ENCODE measurements around the gene ZNF507. TPM values are rescaled to one million over a fixed set of nuclear protein-coding genes. Genes with fewer than 3 reads are reported as not detected.
A peak's percentile ranks its signal among the peaks of the same experiment; 100 is the strongest.
"Not testable (repeated sequence)": the region's sequence is repeated elsewhere in the genome, so short reads cannot be mapped to it uniquely, and the experiment has no call there.

The ZNF507 gene
- total and polyA plus RNA-seq, 5 donors from 2014 or later: 5.6 to 32.1 (median 6.1) TPM

DNA sequence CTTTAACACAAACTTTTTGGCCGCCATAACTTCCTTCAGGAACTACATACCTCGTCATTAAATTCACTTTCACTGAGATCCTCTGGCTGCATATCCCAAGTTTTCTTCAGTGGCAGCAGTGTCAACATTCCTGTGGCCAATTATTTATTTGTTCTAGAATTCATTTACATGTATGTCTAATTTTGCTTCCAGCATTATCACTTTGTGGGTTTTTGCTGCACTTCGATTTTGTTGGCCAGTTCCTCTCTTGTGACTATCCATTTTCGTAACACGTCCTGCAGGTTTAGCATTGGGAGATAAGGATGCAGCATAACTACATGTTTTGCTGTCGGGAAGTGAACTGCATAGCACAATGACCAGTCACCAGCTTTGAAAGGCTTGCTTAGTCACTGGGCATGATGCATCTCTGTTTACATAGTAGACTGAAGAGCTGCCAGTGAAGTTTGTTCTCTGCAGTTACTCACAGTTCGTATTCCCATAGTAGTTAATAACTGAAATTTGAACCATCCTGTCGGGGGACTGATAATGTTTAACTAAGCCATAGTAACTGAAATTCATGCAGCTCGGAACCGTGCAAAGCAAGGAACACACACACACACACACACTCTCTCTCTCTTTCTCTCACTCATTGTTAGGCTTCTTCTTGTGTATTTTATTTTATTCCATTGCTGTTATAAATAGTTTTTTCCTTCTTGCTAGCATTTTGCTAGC is 28.3 kb downstream of the ZNF507 start:
- Histone ChIP-seq H3K36me3 (ENCODE audit: control insufficient read depth, insufficient read depth, low read length) (peaks cover 70% of the 10 kb centered on the region), H3K27me3 (ENCODE audit: control insufficient read depth, insufficient read depth, low read length) (no peaks in the 10 kb centered on the region), H3K27ac (ENCODE audit: insufficient read depth, low read length, poor library complexity, severe bottlenecking) (no peak overlapping the region), H3K9me3 (ENCODE audit: control insufficient read depth in 2 of 2, low read length in 2 of 2) (no peaks in the 10 kb centered on the region), H3K4me3 (ENCODE audit: low read depth, low read length) (no peak overlapping the region), H3K4me1 (ENCODE audit: control insufficient read depth, insufficient read depth, low read length, poor library complexity, severe bottlenecking) (no peaks in the 10 kb centered on the region)
- Mint-ChIP-seq H3K36me3 (peaks cover 43% of the 10 kb centered on the region), H3K4me3 (no peak overlapping the region), H3K9me3 (no peaks in the 10 kb centered on the region), H3K27ac (no peak overlapping the region), H3K27me3 (no peaks in the 10 kb centered on the region), H3K4me1 (peaks cover 8 to 27% (median 16%) of the 10 kb centered on the region in 4 donors)
- no peak for ATAC-seq (ENCODE audit: low read depth in 2 of 2)
- DNase-seq: no peak

DNA sequence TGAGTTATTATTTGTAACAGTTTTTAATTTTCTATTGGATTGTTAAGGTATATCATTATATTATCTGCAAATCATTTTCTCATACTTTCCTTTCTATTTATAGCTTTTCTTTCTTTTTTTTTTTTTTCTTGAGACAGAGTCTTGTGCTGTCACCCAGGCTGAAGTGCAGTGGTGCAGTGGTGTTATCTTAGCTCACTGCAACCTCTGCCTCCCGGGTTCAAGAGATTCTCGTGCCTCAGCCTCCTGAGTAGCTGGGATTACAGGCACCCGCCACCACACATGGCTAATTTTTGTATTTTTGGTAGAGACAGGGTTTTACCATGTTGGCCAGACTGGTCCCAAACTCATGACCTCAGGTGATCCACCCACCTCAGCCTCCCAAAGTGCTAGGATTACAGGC is 29.0 kb downstream of the ZNF507 start:
- not testable (repeated sequence) for DNase-seq; H3K27ac ChIP-seq (ENCODE audit: insufficient read depth, low read length, poor library complexity, severe bottlenecking); H3K4me1 ChIP-seq (ENCODE audit: control insufficient read depth, insufficient read depth, low read length, poor library complexity, severe bottlenecking); H3K4me3 ChIP-seq (ENCODE audit: low read depth, low read length); ATAC-seq (ENCODE audit: low read depth in 2 of 2); H3K9me3 ChIP-seq (ENCODE audit: control insufficient read depth in 2 of 2, low read length in 2 of 2); H3K27me3 Mint-ChIP-seq; H3K4me3 Mint-ChIP-seq; H3K27me3 ChIP-seq (ENCODE audit: control insufficient read depth, insufficient read depth, low read length); H3K9me3 Mint-ChIP-seq
- H3K36me3 ChIP-seq (ENCODE audit: control insufficient read depth, insufficient read depth, low read length): peaks cover 68% of the 10 kb centered on the region
- Mint-ChIP-seq H3K4me1 (peaks cover 8 to 21% (median 14%) of the 10 kb centered on the region in 4 donors), H3K36me3 (peaks cover 43% of the 10 kb centered on the region), H3K27ac (peak overlapping the region in 1 of 3 donors; percentile 65)

GRCh38 chr19:32377088-32377487 is 31.7 kb downstream of the ZNF507 start:
- H3K4me3 Mint-ChIP-seq; H3K9me3 ChIP-seq (ENCODE audit: control insufficient read depth in 2 of 2, low read length in 2 of 2); H3K4me1 ChIP-seq (ENCODE audit: control insufficient read depth, insufficient read depth, low read length, poor library complexity, severe bottlenecking); ATAC-seq (ENCODE audit: low read depth in 2 of 2); H3K27ac Mint-ChIP-seq; H3K27me3 ChIP-seq (ENCODE audit: control insufficient read depth, insufficient read depth, low read length); DNase-seq; H3K27me3 Mint-ChIP-seq; H3K4me3 ChIP-seq (ENCODE audit: low read depth, low read length); H3K27ac ChIP-seq (ENCODE audit: insufficient read depth, low read length, poor library complexity, severe bottlenecking); H3K9me3 Mint-ChIP-seq: not testable (repeated sequence)
- H3K36me3 Mint-ChIP-seq: peaks cover 40% of the 10 kb centered on the region
- peaks cover 69% of the 10 kb centered on the region for H3K36me3 ChIP-seq (ENCODE audit: control insufficient read depth, insufficient read depth, low read length)
- peaks cover 0 to 17% (median 7%) of the 10 kb centered on the region in 4 donors for H3K4me1 Mint-ChIP-seq

DNA sequence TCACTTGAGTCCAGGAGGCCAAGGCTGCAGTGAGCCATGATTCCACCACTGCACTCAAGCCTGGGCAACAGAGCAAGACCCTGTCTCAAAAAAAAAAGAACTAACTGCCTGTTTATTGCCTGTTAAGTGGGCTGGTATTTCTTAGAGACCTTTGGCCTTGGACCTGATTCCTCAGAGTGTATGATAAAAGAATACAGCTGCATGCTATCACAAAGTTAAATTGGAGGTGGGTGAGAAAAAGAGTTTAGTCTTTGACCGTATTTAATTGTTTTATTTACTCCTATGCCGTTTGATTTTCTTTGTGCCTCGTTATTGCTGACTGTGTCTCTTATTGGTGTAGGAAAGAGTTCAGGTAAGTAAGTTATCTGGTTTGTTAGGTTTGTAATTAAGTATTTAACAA is 34.9 kb downstream of the ZNF507 start:
- H3K27ac ChIP-seq (ENCODE audit: insufficient read depth, low read length, poor library complexity, severe bottlenecking): no peak overlapping the region
- H3K36me3 ChIP-seq (ENCODE audit: control insufficient read depth, insufficient read depth, low read length): peaks cover 62% of the 10 kb centered on the region
- peaks cover 37% of the 10 kb centered on the region for H3K36me3 Mint-ChIP-seq
- no peaks in the 10 kb centered on the region for H3K27me3 ChIP-seq (ENCODE audit: control insufficient read depth, insufficient read depth, low read length)
- no peak overlapping the region for H3K4me3 ChIP-seq (ENCODE audit: low read depth, low read length)
- peak overlapping the region in 1 of 3 donors; percentile 19 for H3K27ac Mint-ChIP-seq
- no peaks in the 10 kb centered on the region for H3K27me3 Mint-ChIP-seq
- DNase-seq (no peak), ATAC-seq (ENCODE audit: low read depth in 2 of 2) (no peak)
- no peaks in the 10 kb centered on the region for H3K9me3 ChIP-seq (ENCODE audit: control insufficient read depth in 2 of 2, low read length in 2 of 2)
- H3K4me1 Mint-ChIP-seq: peaks cover 4 to 17% (median 11%) of the 10 kb centered on the region in 4 donors
- H3K4me3 Mint-ChIP-seq: no peak overlapping the region
- no peaks in the 10 kb centered on the region for H3K4me1 ChIP-seq (ENCODE audit: control insufficient read depth, insufficient read depth, low read length, poor library complexity, severe bottlenecking)
- H3K9me3 Mint-ChIP-seq: no peaks in the 10 kb centered on the region

- ATAC-seq (ENCODE audit: low read depth in 2 of 2): no peak
- Mint-ChIP-seq H3K27me3 (no peaks in the 10 kb centered on the region), H3K4me1 (peaks cover 2 to 9% (median 2%) of the 10 kb centered on the region in 4 donors), H3K9me3 (no peaks in the 10 kb centered on the region), H3K36me3 (peaks cover 15% of the 10 kb centered on the region), H3K27ac (peak overlapping the region in 1 of 3 donors; percentile 86), H3K4me3 (no peak overlapping the region)
- H3K4me3 ChIP-seq (ENCODE audit: low read depth, low read length): no peak overlapping the region
- no peaks in the 10 kb centered on the region for H3K9me3 ChIP-seq (ENCODE audit: control insufficient read depth in 2 of 2, low read length in 2 of 2)
- H3K4me1 ChIP-seq (ENCODE audit: control insufficient read depth, insufficient read depth, low read length, poor library complexity, severe bottlenecking): no peaks in the 10 kb centered on the region
- peaks cover 24% of the 10 kb centered on the region for H3K36me3 ChIP-seq (ENCODE audit: control insufficient read depth, insufficient read depth, low read length)
- DNase-seq: no peak
- H3K27ac ChIP-seq (ENCODE audit: insufficient read depth, low read length, poor library complexity, severe bottlenecking): no peak overlapping the region
- H3K27me3 ChIP-seq (ENCODE audit: control insufficient read depth, insufficient read depth, low read length): no peaks in the 10 kb centered on the region
Measured at GRCh38 chr19:32387701-32388392, 42.4 kb downstream of the ZNF507 start.

GRCh38 chr19:32388393-32388855 is 43.0 kb downstream of the ZNF507 start:
- H3K27ac Mint-ChIP-seq: peak overlapping the region in 1 of 3 donors; percentile 86
- H3K4me3 ChIP-seq (ENCODE audit: low read depth, low read length): no peak overlapping the region
- H3K4me3 Mint-ChIP-seq: no peak overlapping the region
- no peaks in the 10 kb centered on the region for H3K27me3 ChIP-seq (ENCODE audit: control insufficient read depth, insufficient read depth, low read length)
- H3K9me3 ChIP-seq (ENCODE audit: control insufficient read depth in 2 of 2, low read length in 2 of 2): no peaks in the 10 kb centered on the region
- DNase-seq (no peak), ATAC-seq (ENCODE audit: low read depth in 2 of 2) (no peak)
- peaks cover 11% of the 10 kb centered on the region for H3K36me3 Mint-ChIP-seq
- H3K36me3 ChIP-seq (ENCODE audit: control insufficient read depth, insufficient read depth, low read length): peaks cover 18% of the 10 kb centered on the region
- H3K27ac ChIP-seq (ENCODE audit: insufficient read depth, low read length, poor library complexity, severe bottlenecking): no peak overlapping the region
- peaks cover 0 to 4% (median 2%) of the 10 kb centered on the region in 4 donors for H3K4me1 Mint-ChIP-seq
- H3K4me1 ChIP-seq (ENCODE audit: control insufficient read depth, insufficient read depth, low read length, poor library complexity, severe bottlenecking): no peaks in the 10 kb centered on the region
- H3K27me3 Mint-ChIP-seq: no peaks in the 10 kb centered on the region
- no peaks in the 10 kb centered on the region for H3K9me3 Mint-ChIP-seq

GRCh38 chr19:32392901-32393300 is 47.5 kb downstream of the ZNF507 start:
- ATAC-seq (ENCODE audit: low read depth in 2 of 2) (no peak), DNase-seq (no peak)
- Mint-ChIP-seq H3K27ac (no peak overlapping the region), H3K9me3 (no peaks in the 10 kb centered on the region), H3K36me3 (peaks cover 4% of the 10 kb centered on the region), H3K4me1 (peaks cover 0 to 7% (median 3%) of the 10 kb centered on the region in 4 donors), H3K27me3 (no peaks in the 10 kb centered on the region), H3K4me3 (no peak overlapping the region)
- no peaks in the 10 kb centered on the region for H3K36me3 ChIP-seq (ENCODE audit: control insufficient read depth, insufficient read depth, low read length)
- H3K4me3 ChIP-seq (ENCODE audit: low read depth, low read length): no peak overlapping the region
- H3K27ac ChIP-seq (ENCODE audit: insufficient read depth, low read length, poor library complexity, severe bottlenecking): no peak overlapping the region
- no peaks in the 10 kb centered on the region for H3K27me3 ChIP-seq (ENCODE audit: control insufficient read depth, insufficient read depth, low read length)
- H3K9me3 ChIP-seq (ENCODE audit: control insufficient read depth in 2 of 2, low read length in 2 of 2): no peaks in the 10 kb centered on the region
- H3K4me1 ChIP-seq (ENCODE audit: control insufficient read depth, insufficient read depth, low read length, poor library complexity, severe bottlenecking): no peaks in the 10 kb centered on the region

Measured in CD4-positive, CD25-positive, alpha-beta regulatory T cell (primary cell).